Caki2 (cell line): ENCODE measurements around the gene RNF121. TPM values are rescaled to one million over a fixed set of nuclear protein-coding genes. Genes with fewer than 3 reads are reported as not detected.

Experiments
- DNase-seq: peaks from one replicate; pipeline ENCODE4 v3.0.0-alpha.2; 2015; ENCODE audit warnings: low read depth
- in situ Hi-C: cut with HindIII; loops from 2 replicates; pipeline ENCODE4 v1.10.0; 2016; ENCODE audit warnings: low sequenced_read_pairs, low pct_unique_long_range_greater_than_20kb, mixed read lengths
- total RNA-seq: library from RNA; depleted of rRNA; stranded (reverse); fragments of >200 nt; shearing (Covaris generic); gene quantifications from 2 replicates; pipeline ENCODE4 v1.2.3, GENCODE V29; 2014; ENCODE audit warnings: low replicate concordance

The RNF121 gene
- total RNA-seq, 1 experiment from 2014 or later, result 74.1 TPM

- in situ Hi-C loops, result no loop called here
- no peak for DNase-seq
These were observed 71.5 kb downstream of the RNF121 start for GRCh38 chr11:72000202-72000867.

- in situ Hi-C loops, result no loop called here
These were observed 72.4 kb downstream of the RNF121 start for GRCh38 chr11:72001285-72001684.

GRCh38 chr11:72001834-72002591, 73.2 kb downstream of the RNF121 start:
- in situ Hi-C loops, result no loop called here
- DNase-seq, result no peak

More at GRCh38 chr11:72001285-72001684, 72.4 kb downstream of the RNF121 start:
- no peak for DNase-seq

GRCh38 chr11:72002841-72003775, 74.3 kb downstream of the RNF121 start:
- in situ Hi-C loops, result no loop called here
- no peak for DNase-seq

- in situ Hi-C loops, result no loop called here
- no peak for DNase-seq
These were observed 74.9 kb downstream of the RNF121 start for GRCh38 chr11:72003776-72004171.

GRCh38 chr11:72004515-72005346, 75.9 kb downstream of the RNF121 start:
- DNase-seq, result no peak
- in situ Hi-C loops, result no loop called here

- in situ Hi-C loops, result no loop called here
- DNase-seq, result no peak
These were observed 76.8 kb downstream of the RNF121 start for GRCh38 chr11:72005347-72006260.

GRCh38 chr11:72006309-72007088, 77.7 kb downstream of the RNF121 start:
- in situ Hi-C loops, result no loop called here

GRCh38 chr11:72007089-72007476, 78.2 kb downstream of the RNF121 start:
- in situ Hi-C loops, result no loop called here
- DNase-seq, result no peak

More at GRCh38 chr11:72006309-72007088, 77.7 kb downstream of the RNF121 start:
- DNase-seq, result no peak

GRCh38 chr11:72007587-72007986, 78.7 kb downstream of the RNF121 start:
- DNase-seq, result no peak
- in situ Hi-C loops, result no loop called here

GRCh38 chr11:72008728-72009127, 79.9 kb downstream of the RNF121 start:
- in situ Hi-C loops, result no loop called here
- DNase-seq, result no peak

GRCh38 chr11:72009156-72009555, 80.3 kb downstream of the RNF121 start:
- no peak for DNase-seq

GRCh38 chr11:72010529-72011233, 81.8 kb downstream of the RNF121 start:
- no peak for DNase-seq
- in situ Hi-C loops, result no loop called here

More at GRCh38 chr11:72009156-72009555, 80.3 kb downstream of the RNF121 start:
- in situ Hi-C loops, result no loop called here

GRCh38 chr11:72012091-72012630, 83.3 kb downstream of the RNF121 start:
- in situ Hi-C loops, result no loop called here

GRCh38 chr11:72012897-72013721, 84.3 kb downstream of the RNF121 start:
- no peak for DNase-seq
- in situ Hi-C loops, result no loop called here

More at GRCh38 chr11:72012091-72012630, 83.3 kb downstream of the RNF121 start:
- no peak for DNase-seq
